Glomerular visceral epithelial cell (primary cell): ENCODE measurements around the gene PRSS57.

Experiments used
- DNase-seq: peaks from one replicate; pipeline ENCODE4 v3.0.0-alpha.2; 2016; ENCODE audit errors: extremely low spot score

The PRSS57 gene

DNA sequence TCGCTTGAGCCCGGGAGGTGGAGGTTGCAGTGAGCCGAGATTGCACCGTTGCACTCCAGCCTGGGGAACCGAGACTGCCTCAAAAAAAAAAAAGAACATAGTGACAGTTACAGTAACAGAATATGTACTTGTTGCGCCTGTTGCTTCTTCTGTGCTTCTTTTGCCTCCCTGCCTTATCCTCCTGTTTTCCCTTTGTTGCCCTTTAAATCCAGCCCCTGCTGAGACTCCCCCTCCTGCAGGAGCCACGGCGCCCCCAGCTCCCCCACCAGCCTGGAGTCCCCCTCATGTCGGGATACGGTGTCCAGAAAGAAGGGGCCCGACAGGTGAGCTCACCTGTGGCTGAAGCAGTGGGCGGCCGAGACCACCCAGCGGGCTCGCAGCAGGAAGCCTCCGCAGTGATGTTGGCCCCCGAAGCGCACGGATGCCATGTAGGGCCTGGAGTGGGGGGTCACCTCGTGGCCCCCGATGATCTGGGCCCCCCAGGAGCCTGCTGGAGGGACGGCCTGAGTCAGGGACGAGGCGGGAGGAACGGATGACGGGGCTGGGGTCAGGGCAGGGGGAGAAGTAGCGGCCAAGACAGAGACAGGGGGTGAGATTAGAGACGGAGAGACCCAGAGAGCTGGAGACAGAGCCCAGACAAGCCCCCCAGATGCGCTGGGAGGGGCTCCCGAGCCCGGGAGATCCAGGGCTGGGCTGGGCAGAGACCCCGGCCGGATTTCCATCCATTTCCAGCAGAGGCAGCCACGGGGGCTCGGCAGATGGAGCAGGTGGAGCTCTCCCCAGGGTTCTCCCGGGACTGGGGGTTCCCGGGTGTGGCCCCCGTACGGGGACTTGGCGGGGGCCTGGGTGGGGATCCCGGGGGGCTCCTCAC lies 536 bp downstream of the PRSS57 start:
- no peak for DNase-seq

DNA sequence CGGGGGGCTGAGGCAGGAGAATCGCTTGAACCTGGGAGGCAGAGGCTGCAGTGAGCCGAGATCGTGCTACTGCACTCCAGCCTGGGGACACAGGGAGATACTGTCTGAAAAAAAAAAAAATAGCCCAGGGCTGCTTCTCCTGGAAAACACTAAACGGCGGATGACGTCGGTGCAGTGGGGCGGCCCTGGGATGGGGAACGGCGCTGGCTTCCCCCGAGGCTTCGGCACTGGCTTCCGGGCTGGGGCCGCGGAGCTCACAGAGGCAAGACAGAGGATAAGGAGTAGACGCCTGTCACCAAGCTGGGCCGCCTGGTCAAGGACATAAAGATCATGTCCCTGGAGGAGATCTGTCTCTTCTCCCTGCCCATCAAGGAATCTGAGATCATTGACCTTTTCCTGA lies 5.0 kb downstream of the PRSS57 start:
- DNase-seq, result no peak

DNA sequence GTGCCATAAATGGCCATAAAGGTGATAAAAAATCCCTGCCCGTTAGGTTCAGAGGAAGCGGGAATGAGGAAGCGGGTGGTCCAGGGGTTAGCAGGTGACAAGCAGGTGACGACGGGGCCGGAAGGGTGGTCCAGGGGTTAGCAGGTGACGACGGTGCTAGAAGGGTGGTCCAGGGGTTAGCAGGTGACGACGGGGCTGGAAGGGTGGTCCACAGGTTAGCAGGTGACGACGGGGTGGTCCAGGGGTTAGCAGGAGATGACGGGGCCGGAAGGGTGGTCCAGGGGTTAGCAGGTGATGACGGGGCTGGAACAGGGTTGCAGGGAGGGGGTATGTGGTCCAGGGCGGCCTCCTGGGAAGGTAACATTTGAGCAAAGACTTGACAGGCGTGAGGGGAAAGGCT lies 6.3 kb downstream of the PRSS57 start:
- DNase-seq, result no peak

DNA sequence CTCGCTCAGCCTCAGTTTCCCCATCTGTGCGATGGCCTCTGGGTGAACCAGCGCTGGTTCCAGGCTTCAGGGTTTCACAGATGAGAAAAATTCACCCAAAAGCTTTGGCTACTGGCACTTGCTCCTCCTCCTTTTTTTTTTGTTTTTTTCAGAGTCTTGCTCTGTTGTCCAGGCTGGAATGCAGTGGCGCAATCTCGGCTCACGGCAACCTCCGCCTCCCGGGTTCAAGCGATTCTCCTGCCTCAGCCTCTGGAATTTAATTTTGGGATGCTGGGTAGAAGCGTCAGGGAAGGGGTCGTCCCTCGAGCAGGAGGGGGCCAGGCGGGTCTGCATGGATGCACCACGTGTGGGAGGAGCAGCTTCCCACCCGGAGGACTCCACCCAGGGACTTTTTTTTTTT lies 7.0 kb downstream of the PRSS57 start:
- no peak for DNase-seq

DNA sequence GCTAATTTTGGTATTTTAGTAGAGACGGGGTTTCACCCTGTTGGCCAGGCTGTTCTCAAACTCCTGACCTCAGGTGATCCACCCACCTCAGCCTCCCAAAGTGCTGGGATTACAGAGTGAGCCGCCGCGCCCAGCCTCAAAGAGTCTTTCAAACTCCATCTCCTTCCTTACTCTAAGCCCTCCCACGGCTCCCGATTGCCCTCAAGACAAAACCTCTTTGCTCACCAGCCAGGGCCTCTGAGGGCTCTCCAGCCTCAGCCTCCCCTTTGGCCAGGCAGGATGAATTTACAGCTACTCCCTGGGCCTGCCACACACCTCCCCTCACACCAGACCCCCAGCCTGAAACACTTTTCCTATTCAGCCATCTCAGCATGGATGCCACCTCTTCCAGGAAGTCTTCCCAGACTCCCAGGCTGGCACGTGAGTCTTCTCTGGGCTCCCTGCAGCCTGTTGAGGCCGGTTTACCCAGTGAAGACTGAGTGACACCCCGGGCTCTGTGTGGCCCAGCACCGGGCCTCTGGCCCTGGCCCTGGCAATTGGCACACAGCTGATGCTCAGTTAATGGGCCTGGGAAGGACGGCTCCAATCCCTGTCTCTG lies 7.6 kb downstream of the PRSS57 start:
- no peak for DNase-seq

DNA sequence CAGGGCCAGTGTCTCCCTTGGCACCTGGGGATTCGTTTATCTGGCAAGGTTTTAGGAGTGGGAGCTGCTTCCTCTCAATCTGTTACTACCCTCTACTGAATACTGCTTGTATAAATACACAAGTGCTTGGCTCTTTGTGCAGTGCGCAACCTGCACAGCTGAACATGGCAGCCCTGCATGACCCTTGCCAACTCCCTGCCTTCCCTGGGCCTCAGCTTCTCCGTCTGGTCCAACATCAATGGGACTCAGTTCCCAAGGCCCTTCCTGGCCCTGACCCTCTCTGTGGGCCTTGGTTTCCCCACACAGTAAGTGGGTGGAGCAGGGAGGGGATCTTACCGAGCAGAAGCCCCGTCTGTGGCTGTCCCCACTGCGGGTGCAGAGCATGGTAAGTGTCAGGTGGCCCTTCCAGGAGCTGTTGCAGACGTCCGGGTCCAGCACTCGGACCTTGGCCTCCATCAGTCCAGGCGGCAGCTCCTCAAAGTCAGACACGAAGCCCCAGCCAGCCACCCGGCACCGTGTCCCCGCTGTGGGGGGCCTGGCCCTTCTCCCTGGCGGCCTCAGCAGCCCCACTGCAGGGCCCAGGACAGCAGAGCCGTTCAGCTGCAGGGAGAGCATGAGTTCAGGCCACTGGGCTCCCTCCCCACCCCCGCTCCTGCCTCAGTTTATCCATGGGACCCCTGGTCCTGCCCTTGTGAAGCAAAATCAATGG lies 8.5 kb downstream of the PRSS57 start:
- no peak for DNase-seq

DNA sequence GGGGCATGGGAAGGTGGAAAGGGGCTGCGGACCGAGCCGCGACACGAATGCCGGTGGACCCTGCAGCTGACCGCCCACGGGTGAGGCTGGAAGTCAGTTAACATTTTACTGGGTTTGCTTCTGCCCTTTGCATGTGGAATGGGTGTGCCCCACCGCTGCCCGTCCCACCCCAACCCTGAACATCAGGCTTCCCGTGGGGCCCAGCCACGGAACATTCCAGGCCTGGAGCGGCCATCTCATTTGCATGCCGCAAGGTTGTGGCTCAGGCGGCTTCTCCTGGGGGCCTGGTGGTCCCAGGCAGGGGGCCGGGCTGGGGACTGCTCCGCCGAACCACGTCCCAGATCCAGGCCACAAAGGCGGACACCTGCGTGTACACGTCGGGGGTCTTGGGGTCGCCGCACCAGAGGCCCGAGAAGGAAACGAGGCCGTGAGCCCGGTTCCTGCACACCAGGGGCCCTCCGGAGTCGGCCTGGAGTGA lies 9.8 kb downstream of the PRSS57 start:
- DNase-seq, result no peak

DNA sequence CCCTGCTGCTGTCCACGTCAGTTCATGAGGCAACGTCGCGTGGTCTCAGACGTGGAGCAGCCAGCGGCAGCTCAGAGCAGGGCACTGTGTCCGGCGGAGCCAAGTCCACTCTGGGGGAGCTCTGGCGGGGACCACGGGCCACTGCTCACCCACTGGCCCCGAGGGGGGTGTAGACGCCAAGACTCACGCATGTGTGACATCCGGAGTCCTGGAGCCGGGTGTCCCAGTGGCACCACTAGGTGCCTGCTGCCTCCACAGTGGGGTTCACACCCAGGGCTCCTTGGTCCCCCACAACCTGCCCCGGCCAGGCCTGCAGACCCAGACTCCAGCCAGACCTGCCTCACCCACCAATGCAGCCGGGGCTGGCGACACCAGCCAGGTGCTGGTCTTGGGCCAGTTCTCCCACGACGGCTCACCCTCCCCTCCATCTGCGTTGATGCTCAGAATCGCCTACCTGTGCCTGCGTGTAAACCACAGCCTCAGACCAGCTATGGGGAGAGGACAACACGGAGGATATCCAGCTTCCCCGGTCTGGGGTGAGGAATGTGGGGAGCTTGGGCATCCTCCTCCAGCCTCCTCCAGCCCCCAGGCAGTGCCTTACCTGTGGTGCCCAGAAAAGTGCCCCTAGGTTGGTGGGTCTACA lies 12.5 kb downstream of the PRSS57 start:
- no peak for DNase-seq

DNA sequence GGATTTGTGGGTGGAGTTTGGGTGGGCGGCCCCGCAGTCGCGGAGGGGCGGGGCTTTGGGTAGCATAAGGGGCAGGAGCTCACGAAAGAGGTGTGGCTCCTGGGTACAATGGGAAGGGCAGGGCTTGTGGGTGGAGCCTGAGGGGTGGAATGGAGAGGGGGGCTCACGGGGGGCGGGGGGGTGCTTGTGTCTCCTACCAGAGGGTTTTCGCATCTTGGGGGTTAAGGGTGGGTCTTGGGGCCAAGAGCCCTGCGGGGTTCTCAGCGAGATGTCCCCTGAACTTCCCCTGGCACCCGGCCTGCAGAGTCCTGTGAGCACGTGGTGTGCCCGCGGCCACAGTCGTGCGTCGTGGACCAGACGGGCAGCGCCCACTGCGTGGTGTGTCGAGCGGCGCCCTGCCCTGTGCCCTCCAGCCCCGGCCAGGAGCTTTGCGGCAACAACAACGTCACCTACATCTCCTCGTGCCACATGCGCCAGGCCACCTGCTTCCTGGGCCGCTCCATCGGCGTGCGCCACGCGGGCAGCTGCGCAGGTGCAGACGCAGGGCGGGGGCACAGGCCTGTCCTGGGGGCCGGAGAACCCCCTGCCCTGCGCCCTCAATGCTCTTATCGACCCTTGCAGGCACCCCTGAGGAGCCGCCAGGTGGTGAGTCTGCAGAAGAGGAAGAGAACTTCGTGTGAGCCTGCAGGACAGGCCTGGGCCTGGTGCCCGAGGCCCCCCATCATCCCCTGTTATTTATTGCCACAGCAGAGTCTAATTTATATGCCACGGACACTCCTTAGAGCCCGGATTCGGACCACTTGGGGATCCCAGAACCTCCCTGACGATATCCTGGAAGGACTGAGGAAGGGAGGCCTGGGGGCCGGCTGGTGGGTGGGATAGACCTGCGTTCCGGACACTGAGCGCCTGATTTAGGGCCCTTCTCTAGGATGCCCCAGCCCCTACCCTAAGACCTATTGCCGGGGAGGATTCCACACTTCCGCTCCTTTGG lies 13.9 kb downstream of the PRSS57 start:
- no peak for DNase-seq

DNA sequence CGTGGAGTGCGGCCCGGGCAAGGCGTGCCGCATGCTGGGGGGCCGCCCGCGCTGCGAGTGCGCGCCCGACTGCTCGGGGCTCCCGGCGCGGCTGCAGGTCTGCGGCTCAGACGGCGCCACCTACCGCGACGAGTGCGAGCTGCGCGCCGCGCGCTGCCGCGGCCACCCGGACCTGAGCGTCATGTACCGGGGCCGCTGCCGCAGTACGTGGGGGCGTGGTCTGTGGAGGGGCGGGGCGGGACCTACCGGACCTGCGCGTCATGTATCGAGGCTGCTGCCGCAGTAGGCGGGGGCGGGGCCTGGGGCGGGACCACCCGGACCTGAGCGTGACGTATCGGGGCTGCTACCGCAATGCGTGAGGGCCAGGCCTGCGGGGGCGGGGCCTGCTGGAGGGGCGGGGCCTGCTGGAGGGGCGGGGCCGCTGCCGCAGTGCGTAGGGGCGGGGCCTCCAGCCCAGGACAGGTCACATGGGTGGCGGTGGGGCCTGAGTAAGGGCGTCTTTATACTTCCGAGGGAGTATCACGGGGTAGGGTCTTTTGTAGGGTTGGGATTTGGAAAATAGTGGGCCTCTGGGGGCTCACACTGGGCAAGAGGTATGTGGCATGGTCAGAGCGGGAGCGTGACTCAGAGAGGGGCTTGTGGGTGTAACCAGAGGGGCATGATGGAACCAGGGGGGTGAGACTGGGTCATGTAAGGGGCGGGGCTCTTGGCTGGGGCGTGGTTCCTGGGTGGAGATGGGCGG lies 14.8 kb downstream of the PRSS57 start:
- peak; percentile 100 for DNase-seq

DNA sequence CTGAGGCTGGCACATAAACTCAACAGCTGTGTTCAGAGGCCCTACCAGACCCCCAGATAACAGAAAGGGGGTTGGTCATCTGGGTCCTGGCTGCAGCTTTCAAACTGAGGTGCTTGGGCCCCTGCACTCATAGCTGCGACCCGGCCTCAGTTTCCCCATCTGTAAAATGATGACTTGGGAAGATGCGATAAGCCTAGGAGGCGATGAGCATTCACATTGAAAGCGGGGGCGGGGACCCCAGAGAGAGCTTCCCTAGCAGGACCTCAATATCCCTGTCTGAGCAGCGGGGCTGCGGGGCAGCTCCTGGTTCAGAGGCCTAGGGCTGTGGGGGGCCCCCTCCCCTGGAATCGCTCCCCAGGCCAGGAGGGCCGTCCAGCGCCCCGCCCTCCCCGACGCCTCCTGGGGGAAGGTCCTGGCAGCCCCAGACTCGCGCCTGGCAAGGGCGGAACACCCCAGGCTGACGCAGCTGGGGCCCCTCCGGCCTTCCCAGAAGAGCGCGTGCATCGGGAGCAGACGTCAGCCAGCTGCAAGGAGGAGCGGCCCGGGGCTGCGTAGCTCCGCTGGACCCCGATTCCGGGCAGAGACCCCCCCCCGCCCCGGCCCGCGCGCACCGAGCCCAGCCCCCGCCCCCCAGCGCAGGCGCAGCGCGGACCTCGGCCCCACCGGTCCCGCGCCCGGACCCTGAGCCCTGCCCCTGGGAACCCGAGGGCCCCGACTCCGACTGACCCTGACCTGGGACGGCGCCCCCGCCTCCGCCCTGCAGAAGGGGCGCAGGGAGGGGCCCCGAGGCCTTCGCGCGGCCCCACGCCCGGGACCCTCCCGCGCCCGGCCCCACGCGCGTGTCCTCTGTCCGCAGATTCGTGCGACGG lies 15.6 kb downstream of the PRSS57 start:
- DNase-seq, result peak; percentile 70

DNA sequence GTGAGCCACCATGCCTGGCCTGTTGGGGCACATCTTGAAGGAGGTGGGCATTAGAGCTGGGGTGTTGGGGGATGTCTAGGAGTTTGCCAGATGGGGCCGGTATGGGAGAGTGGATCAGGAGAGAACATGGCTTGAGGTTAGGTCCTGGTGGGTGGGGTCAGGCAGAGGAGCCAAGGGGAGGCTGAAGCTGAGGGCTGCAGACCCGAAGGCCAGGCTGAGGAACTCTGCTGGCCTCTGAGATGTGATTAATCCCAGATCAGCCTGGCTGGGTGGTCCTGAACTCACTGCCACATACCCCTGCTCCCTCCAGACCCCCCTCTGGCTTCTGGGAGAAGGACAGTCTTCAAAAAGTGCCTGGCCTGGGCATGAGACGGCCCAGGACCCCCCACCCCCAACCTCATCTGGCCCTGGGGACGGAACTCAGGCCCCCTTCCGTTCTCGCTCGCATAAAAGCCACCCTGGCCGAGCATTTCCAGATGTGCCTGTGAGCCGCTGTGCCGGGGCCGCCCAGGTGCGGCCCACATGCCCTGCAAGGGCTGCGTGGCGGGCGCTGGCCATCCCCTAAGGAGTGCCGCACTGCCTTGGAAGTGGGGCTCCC lies 16.4 kb downstream of the PRSS57 start:
- DNase-seq, result no peak

DNA sequence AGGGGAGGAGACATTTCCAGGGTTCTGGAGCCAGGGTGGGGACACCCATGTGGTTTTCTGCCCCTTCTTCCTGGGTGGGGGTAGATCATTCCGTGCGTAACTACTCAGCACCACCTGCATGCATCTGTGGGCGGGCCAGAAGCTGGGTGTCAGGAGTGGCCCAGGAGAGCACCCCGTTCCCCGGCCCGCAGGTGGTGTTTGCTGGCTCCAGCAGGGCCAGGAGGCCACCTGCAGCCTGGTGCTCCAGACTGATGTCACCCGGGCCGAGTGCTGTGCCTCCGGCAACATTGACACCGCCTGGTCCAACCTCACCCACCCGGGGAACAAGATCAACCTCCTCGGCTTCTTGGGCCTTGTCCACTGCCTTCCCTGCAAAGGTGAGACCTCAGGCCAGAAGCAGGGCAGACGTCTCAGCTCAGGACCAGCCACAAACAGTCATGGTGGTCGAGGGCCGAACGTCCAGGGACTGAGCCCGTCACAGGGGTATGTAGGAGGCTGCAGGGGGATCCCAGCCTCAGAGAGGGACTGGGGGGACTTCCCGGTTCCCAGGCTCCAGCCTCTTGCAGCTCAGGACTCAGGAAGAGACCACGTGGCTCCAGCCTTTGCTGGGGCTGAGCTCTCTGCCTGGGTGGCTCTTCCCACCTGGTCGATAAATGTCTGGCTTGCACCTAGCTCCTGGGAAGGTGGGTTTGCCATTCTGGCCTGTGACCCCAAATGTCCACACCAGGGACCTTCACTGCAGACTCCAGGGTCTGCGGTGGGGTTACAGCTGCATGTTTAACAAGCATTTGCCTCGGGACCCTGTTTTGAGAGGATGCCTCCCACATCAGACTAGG lies 17.4 kb downstream of the PRSS57 start:
- peak; percentile 42 for DNase-seq

DNA sequence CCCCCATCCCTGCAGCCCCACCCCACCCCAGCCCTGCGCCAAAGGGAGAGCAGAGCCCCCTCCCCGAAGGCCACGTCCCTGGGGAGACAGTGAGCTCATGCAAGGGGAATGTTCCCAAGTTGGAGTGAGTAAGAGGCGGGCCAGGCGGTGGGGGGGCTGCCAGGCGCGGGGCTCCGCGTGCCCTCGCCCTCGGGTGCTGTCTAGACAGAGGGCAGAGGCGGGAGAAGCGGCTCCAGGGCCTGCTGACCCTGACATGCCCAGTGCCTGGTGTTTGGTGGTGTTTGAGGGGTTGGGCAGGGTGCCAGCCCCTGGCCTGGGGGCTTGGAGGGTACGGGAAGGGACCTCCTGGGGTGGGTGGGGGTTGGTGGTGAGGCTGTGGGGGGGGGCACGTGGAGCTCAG lies 18.1 kb downstream of the PRSS57 start:
- DNase-seq, result peak; percentile 96

DNA sequence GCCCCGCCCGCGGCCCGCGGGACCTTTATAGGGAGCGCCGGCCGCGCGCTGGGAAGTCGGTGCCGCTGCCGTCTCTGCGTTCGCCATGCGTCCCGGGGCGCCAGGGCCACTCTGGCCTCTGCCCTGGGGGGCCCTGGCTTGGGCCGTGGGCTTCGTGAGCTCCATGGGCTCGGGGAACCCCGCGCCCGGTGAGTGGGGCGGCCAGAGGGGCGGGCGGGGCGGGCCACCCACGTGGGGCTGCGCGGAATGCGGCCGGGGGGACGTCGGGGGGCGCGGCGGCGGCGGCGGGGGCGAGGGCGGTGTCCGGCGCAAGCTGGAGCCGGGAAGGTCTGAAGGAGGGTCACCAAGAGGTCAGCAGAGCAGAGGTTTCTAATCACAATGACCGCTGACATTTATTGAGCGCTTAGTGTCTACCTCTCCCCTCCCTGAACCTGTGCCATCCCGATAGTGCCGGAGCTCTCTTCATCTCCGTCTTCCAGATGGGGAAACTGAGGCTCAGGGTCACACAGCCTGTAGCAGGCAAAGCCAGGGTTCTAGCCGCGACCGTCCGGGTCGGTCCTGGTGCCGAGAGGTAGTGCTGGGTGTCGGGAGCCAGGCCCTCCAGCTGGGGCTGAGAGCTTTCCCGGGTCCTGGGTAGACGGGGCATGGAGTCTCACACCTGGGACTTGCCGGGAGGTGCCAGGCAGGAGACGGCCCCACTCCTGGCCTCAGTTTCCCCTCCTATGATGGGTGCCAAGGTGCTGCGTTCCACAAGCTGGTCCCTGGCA lies 18.7 kb downstream of the PRSS57 start, which contains the start of gene FSTL3:
Gene FSTL3 (plus strand): TSS at position 54 of the 767 bp plus-strand sequence. CDS start 32 bp downstream, at position 86.
- DNase-seq, result peak; percentile 59

DNA sequence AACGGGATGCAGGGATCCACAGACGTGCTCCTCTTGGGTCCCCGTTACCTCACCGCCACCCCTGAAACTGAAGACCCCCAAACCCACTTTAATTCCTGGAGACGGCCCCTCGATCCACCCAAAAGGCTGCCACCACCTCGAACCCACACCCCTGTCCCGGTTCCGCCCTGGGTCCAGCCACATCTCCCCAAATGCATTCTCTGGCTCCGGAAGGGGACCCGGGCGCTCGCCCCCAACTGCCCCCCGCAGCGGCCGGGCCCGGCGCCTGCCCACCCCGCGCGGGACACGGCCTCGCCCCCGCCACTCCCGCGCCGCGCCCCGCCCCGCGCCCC lies 19.3 kb downstream of the PRSS57 start:
- DNase-seq, result no peak
